ENCODE results near the gene DPF3.

DPF3 gene

DNA sequence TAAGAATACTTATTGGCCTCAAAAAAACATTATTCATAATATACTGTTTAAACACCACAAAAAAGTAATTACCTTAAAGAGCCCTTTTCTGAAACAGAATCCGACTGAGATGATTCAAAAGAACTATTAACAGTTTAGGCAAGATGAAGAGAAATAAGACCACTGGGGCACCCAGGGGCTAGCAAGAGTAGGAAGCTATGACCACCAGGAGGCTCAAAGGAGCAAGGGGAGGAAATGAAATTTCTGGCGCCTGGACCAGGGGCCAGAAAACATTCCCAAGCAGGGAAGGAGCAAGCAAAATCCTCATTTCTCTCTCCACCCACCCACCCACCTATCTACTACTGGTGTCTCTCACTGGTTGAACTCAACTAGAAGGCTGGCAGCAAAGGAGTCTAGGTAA, 26.1 kb upstream of the DPF3 start:
- no peak overlapping the region for H3K4me3 ChIP-seq (ENCODE audit: low read length)
- TF ChIP-seq, protein P1, sequence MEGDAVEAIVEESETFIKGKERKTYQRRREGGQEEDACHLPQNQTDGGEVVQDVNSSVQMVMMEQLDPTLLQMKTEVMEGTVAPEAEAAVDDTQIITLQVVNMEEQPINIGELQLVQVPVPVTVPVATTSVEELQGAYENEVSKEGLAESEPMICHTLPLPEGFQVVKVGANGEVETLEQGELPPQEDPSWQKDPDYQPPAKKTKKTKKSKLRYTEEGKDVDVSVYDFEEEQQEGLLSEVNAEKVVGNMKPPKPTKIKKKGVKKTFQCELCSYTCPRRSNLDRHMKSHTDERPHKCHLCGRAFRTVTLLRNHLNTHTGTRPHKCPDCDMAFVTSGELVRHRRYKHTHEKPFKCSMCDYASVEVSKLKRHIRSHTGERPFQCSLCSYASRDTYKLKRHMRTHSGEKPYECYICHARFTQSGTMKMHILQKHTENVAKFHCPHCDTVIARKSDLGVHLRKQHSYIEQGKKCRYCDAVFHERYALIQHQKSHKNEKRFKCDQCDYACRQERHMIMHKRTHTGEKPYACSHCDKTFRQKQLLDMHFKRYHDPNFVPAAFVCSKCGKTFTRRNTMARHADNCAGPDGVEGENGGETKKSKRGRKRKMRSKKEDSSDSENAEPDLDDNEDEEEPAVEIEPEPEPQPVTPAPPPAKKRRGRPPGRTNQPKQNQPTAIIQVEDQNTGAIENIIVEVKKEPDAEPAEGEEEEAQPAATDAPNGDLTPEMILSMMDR (IDR thresholded peaks at IDR 0.05; ENCODE audit: insufficient read depth, low read depth, low read length, missing control alignments), result no peak
- no peak for DNase-seq (ENCODE audit: low read depth)

DNA sequence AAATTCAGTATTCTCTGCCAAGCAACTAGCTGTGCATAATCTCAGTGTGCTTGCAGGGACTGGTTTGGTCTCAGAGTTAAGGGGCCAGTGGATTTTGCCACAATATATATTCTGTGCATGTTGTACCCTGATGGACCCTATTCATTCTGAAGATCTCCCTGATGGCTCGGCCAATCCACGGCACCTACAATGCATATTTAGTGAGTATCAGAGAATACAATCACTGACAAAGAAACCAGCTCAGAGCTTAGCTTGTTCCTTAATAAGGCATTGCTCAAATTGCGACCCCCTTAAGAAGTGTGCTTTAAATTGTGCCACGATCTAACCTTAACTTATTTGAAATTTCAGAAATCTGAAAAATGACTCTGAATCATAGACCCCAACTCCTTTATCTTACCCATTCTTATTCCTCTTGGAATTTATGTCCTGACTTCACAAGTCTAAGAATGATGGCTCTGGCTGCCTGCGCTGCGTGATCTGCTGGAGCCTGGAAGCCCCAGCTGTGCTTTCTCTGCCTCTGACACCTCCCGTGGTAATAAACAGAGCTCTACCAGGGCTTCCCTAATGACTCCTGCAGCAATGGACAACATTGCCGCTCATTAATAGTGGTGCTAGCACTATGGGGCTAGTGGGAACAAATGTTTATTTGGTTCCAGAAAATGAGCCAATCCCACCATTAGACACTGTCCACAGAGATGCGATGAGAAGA, 23.3 kb upstream of the DPF3 start:
- no peak overlapping the region for H3K4me3 ChIP-seq (ENCODE audit: low read length)
- TF ChIP-seq, protein P1 (IDR thresholded peaks at IDR 0.05; ENCODE audit: insufficient read depth, low read depth, low read length, missing control alignments), result no peak
- no peak for DNase-seq (ENCODE audit: low read depth)

DNA sequence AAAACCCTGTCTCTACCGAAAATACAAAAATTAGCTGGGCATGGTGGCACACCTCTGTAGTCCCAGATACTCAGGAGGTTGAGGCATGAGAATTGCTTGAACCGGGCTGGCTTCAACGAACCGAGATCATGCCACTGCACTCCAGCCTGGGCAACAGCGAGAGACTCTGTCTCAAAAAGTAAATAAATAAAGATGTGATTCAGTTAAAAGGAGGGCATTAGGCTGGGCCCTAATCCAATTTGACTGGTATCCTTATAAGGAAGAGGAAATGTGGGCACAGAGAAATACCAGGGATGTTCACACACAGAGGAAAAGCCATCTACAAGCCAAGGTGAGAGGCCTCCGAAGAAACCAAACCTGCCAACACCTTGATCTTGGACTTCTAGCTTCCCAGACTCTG, 22.3 kb upstream of the DPF3 start:
- TF ChIP-seq, protein P1 (IDR thresholded peaks at IDR 0.05; ENCODE audit: insufficient read depth, low read depth, low read length, missing control alignments), result no peak
- DNase-seq (ENCODE audit: low read depth), result peak; percentile 50

DNA sequence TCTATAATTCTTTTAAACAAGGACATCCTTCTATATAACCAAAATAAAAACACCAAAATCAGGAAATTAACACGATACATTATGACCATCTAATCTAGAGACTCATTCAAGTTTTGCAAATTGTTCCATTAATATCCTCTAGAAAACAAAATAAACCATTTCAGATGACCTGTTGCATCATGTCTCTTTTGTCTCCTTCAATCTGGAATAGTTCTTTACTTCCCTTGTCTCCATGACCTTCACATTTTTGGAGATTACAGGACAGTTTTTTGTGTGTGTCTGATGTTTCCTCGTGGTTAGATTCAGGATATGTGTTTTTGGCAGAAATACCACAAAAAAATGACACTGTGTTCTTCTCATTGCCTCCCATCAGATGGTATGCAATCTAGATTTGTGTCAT, 19.9 kb upstream of the DPF3 start:
- DNase-seq (ENCODE audit: low read depth), result no peak
- TF ChIP-seq, protein P1 (IDR thresholded peaks at IDR 0.05; ENCODE audit: insufficient read depth, low read depth, low read length, missing control alignments), result no peak
- no peak overlapping the region for H3K4me3 ChIP-seq (ENCODE audit: low read length)

More for the DNA sequence above, 22.3 kb upstream of the DPF3 start:
- H3K4me3 ChIP-seq (ENCODE audit: low read length), result no peak overlapping the region

DNA sequence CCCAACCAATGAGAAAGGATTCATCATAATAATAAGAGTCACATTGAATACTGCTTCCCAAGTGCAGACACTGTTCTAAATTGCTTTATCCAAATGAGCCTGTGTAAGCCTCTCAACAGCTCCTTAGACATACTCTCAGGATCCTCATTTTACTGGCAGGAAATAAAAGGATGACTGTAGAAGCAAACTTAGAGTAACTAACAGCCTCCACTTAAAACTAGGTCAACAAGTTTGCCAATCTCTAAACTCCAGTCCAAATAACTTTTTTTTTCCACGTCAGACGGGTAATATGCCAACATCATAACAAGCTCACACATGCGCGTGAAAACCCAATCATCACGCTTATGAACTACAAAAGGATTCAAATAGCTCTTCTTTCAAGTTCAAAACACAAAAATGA, 15.3 kb upstream of the DPF3 start:
- H3K4me3 ChIP-seq (ENCODE audit: low read length), result no peak overlapping the region
- peak; percentile 71 for DNase-seq (ENCODE audit: low read depth)
- TF ChIP-seq, protein P1 (IDR thresholded peaks at IDR 0.05; ENCODE audit: insufficient read depth, low read depth, low read length, missing control alignments), result no peak

DNA sequence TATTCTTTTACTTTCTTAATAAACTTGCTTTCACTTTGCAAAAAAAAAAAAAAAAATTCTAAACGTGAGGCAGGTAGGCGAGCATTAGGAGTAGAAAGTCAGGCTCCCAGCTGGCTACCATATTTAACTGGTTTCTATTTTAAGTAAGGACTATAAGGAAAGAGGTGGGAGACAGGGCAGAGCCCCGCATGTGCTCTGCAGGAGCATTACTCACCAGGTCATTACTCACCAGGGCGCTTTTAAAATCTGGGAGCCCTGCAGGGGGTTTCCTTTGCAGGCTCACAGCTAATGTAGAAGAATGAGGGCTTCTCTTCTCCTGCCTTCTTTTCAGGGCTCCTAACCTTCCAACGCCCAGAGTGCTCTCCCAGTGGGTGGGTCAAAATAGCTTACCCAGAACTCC, 14.0 kb upstream of the DPF3 start:
- no peak overlapping the region for H3K4me3 ChIP-seq (ENCODE audit: low read length)
- peak; percentile 71 for DNase-seq (ENCODE audit: low read depth)

More for the DNA sequence above, 14.0 kb upstream of the DPF3 start:
- TF ChIP-seq, protein P1 (IDR thresholded peaks at IDR 0.05; ENCODE audit: insufficient read depth, low read depth, low read length, missing control alignments), result no peak
